Glomerular visceral epithelial cell (primary cell): ENCODE data around the gene FXYD4.

Source experiments
- DNase-seq: peaks from one replicate; pipeline ENCODE4 v3.0.0-alpha.2; 2016; ENCODE audit errors: extremely low spot score

FXYD4 gene

DNA sequence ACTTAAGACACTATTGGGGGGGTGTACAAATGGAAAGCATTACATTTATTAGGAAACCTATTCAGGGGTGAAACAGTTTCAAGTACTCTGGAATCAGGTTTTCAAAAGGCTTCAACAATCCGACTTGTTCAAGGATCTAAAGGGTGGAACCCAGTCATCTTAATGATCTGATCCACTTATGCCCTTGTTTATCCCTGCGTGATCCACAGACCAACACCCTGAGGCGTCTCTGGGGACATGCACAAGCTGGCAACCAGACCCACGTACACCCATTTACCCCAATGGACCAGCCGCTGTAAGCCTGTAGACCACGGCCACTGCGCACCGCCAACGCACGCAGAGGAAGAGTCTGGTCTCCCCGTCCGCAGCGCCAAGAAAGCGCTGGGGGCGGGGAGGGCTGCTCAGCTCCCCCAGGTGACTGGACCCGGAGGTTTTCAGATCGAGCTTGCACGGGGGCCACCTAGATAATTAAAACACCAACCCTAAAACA is 24.2 kb downstream of the FXYD4 start:
- peak; percentile 49 for DNase-seq

GRCh38 chr10:43396061-43396927 is 24.9 kb downstream of the FXYD4 start:
- peak; percentile 85 for DNase-seq

DNA sequence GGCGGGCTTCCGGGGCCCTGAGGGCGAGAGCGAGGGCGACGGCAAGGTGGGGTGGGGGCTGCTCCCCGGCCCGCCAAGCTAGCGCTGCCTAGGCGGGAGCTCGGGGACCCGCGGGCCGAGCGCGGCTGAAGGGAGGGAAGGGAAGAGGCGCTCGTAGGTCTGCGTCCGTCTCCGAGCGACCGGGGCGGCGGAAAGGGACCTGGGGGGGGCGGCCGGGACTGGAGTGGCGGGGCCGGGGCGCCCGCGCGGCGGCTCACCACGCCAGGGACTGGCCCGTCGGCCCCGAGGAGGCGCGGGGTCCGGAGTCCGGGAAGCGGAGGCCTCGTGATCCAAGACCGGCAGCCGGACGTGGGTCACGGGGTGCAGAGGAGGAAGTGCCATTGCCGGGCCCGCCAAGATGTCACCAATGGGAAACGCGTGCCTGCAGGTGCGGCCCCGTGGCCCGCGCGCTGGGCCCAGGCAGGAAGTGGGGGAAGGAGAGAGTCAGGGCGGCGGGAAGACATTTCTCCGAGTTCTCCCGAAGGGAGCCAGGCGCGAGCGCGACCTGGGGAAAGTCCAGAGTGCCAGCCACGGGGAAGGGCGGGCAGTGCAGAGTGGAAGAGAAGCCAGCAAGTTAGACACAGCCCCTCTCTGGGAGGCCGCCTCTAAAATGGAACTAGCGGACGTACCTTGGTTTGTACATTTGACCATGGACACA is 25.6 kb downstream of the FXYD4 start:
- DNase-seq = peak; percentile 96

DNA sequence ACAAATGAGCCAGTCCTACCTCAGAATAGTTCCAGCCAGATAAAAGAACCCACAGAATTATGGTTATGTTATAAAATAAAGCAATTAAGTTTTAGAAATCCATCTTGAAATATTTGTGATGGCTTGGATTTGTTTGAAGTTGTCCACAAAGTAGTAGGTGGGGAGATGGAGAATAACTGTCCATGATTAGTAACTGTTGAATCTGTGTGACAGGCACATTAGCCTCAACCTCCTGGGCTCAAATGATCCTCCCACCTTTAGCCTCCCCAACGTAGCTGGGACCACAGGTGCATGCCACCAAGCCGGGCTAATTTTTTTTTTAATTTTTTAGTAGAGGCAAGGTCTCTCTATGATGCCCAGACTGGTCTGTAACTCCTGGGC is 27.5 kb downstream of the FXYD4 start:
- no peak for DNase-seq

- no peak for DNase-seq
These were observed 28.2 kb downstream of the FXYD4 start for GRCh38 chr10:43399320-43400310.

DNA sequence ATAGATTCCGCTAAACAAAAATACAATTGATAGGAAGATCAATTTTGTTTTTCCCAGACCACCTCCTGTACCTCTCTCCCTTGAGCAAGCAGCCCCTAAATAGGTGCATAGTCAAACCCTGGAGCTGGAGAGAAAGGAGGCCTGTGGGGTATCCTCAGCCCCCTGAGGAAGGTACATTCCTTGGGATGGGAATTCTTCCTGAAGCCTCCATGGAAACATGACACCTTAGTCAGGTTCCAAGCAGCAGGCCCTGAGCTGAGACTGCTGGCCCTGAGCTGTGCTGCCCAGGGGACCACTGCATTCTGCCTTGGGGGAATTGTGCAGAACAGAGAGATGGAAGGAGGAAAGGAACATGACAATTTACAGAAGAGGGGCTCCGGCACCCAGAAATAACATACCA is 30.2 kb downstream of the FXYD4 start:
- DNase-seq = no peak

GRCh38 chr10:43402176-43402575 is 30.7 kb downstream of the FXYD4 start:
- no peak for DNase-seq

GRCh38 chr10:43402880-43403452 is 31.5 kb downstream of the FXYD4 start:
- no peak for DNase-seq

DNA sequence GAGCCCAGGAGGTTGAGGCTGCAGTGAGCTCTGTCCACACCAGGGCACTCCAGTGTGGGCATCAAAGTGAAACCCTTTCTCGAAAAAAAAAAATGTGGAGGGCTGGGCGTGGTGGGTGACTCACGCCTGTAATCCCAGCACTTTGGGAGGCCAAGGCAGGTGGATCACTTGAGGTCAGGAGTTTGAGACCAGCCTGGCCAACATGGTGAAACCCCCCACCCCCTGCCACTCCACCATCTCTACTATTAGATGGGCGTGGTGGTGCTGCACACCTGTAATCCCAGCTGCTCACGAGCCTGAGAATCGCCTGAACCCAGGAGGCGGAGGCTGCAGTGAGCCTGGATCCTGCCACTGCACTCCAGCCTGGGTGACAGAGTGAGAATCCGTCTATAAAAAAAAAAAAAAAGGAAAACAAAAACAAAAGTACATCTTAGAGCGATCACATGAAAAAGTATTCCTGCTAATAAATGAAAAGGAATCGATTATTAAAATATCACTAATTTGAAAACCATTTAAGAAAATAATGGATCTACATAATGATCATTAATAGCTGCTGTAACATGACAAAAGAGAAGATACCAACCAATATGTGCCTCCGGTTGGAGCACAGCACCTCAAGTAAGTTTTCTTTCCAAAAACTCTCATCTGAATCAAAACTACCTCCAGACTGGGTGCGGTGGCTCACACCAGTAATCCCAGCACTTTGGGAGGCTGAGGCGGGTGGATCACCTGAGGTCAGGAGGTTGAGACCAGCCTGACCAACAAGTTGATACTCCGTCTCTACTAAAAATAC is 32.7 kb downstream of the FXYD4 start:
- no peak for DNase-seq

DNA sequence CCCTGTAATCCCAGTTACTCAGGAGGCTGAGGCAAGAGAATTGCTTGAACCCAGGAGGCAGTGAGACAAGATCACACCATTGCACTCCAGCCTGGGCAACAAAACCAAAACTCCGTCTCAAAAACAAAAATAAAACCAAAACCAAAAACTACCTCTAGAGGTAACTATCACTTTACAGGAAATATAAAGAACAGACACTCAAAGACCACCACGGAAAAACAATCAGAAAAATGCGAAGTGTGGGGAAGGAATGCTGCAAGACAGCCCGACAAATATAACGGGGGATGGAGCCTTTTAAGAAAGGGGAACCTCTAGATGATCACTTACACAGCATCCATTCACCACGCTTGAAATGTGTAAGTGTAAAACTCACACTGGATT is 33.3 kb downstream of the FXYD4 start:
- no peak for DNase-seq

DNA sequence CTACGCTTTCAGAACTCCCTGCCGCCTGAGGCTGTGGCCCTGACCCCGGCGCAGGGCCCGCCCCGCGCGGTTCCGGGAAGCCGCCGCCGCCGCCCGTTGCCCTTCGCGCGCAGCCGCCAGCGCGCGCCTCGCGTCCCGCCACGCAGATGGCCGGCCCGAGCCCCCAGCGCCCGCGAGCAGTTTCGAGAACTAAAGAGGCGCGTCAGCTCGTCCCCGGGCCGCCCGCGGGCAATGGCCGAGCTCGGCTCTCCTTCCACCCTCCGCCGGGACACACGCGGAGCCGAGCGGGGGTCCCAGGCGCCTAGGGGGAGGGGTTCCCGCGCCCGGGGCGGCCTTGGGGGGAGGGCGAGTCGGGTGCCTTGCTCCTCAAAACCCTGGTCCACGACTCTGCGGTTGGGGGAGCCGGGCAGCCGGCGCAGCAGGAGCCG is 35.7 kb downstream of the FXYD4 start:
- DNase-seq = peak; percentile 49

GRCh38 chr10:43407576-43408330 is 36.3 kb downstream of the FXYD4 start:
- DNase-seq = peak; percentile 90

DNA sequence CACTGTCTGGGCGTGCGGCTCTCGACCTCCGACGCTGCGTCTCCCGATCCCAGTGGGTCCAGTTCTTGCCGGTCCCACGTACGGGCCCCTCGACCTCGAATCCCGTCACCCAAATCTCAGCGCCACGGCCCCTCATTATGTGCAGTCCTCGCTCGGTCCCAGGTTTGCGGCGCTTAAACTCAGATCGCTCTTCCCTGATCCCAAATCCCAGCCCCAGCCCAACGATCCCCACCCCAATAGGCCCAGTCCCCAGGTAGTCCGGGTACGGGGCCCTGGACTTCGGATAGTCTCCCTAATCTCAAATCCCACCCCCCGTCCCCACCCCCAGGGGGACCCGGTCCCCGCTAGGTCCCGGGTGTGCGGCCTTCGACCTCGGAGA is 36.9 kb downstream of the FXYD4 start:
- no peak for DNase-seq

GRCh38 chr10:43408710-43409384 is 37.4 kb downstream of the FXYD4 start, which contains the start of gene HNRNPF:
Gene HNRNPF (minus strand): TSS chr10:43409186. CDS start chr10:43387884, 21,302 bp downstream.
- peak; percentile 97 for DNase-seq

DNA sequence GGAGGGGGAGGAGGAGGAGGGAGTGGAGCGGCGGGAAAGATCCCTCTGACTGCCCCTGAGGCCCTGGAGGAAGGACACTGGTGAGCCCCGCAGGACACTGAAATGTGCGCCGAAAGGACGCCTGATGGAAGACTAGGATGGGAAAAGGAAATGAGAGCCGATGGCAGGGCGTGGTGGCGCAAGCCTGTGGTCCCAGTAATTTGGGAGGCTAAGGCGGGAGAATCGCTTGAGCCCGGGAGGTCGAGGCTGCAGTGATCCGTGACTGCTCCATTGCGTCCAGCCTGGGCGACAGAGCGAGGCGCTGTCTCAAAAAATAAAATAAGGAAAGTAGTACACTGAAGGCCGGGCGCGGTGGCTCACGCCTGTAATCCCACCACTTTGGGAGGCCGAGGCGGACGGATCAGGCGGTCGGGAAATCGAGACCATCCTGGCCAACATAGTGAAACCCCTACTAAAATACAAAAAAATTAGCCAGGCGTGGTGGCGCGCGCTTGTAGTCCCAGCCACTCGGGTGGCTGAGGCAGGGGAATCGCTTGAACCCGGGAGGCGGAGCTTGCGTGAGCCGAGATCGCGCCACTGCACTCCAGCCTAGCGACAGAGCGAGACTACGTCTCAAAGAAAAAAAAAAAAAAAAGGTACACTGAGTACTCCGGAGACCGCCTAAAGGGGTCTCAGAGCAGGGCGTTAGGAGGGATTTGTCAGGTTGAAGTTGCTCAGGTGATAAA is 38.1 kb downstream of the FXYD4 start:
- no peak for DNase-seq

DNA sequence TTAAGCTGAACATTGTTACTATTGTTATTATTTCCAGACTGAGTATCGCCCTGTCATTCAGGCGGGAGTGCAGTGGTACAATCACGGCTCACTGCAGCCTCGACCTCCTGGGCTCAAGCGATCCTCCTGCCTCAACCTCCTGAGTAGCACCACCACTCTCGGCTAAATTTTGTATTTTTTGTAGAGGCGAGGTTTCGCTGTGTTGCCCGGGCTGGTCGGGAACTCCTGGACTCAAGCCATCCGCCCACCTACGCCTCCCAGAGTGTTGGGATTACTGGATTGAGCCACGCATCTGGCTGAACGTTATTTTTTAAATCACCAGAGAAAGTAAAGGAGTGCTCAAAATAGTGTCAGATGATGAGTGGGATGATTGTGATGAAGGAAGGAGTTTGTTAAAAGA is 38.9 kb downstream of the FXYD4 start:
- DNase-seq = no peak

GRCh38 chr10:43411536-43411935 is 40.1 kb downstream of the FXYD4 start:
- DNase-seq = no peak

- no peak for DNase-seq
These were observed 44.1 kb downstream of the FXYD4 start for GRCh38 chr10:43415544-43415943.
